ENCODE measurements around the gene KBTBD6. TPM values are rescaled to one million over a fixed set of nuclear protein-coding genes. Genes with fewer than 3 reads are reported as not detected.
"Not testable (repeated sequence)": the region's sequence is repeated elsewhere in the genome, so short reads cannot be mapped to it uniquely, and the experiment has no call there.

KBTBD6 gene
- total and polyA plus RNA-seq, 2 of the 13 experiments (the other 11 are each of a cell fraction or from before 2014, with no cell fraction given), result 4.4 to 12.0 TPM

GRCh38 chr13:41177616-41178015 is 45.0 kb upstream of the KBTBD6 start:
- BruUV-seq (replicated peaks), result no TSS peak
- intact Hi-C loops (cut with micrococcal nuclease; ENCODE audit: unreplicated experiment), result no loop called here
- FAIRE-seq, result no peak

GRCh38 chr13:41175576-41175975 is 43.0 kb upstream of the KBTBD6 start:
- FAIRE-seq; in situ Hi-C loops (cut with HindIII; ENCODE audit: extremely low pct_ligation_motif_present, low pct_unique_long_range_greater_than_20kb); H3K27ac ChIP-seq (ENCODE audit: extremely low read length, insufficient read depth, low read length); DNase-seq (ENCODE audit: low spot score); H4K20me1 ChIP-seq (ENCODE audit: insufficient read depth, low read length); CTCF ChIA-PET (ENCODE audit: low intra/inter-chr PET ratio, low total read pairs); H2AFZ ChIP-seq (ENCODE audit: low read length); intact Hi-C loops (cut with micrococcal nuclease; ENCODE audit: unreplicated experiment); H3K79me2 ChIP-seq (ENCODE audit: insufficient read depth, low read length); BruUV-seq (replicated peaks); H3K9me3 ChIP-seq (ENCODE audit: low read length); H3K4me2 ChIP-seq (ENCODE audit: low read depth, low read length); H3K4me3 ChIP-seq (replicated peaks in 1 of 3; ENCODE audit: insufficient read depth in 1 of 3, low read depth in 2 of 3, low read length in 3 of 3); H3K27me3 ChIP-seq (ENCODE audit: control insufficient read depth in 1 of 2, insufficient read depth in 2 of 2, low read length in 2 of 2); H3K9ac ChIP-seq (ENCODE audit: insufficient read depth, low read depth, low read length); ATAC-seq; POLR2A ChIA-PET; H3K36me3 ChIP-seq (replicated peaks in 1 of 2; ENCODE audit: control insufficient read depth in 1 of 2, insufficient read depth in 2 of 2, low read length in 2 of 2): not testable (repeated sequence)
- 69% methylated on average over 8 of the region's 8 CpGs for WGBS (ENCODE audit: low lambda C conversion rate)
- peaks cover 17% of the 10 kb centered on the region for H3K4me1 ChIP-seq (ENCODE audit: insufficient read depth, low read length)

More at GRCh38 chr13:41177616-41178015, 45.0 kb upstream of the KBTBD6 start:
- Histone ChIP-seq H3K9me3 (ENCODE audit: low read length) (peaks cover 6% of the 10 kb centered on the region), H3K9ac (ENCODE audit: insufficient read depth, low read depth, low read length) (no peak overlapping the region), H3K4me3 (replicated peaks in 1 of 3; ENCODE audit: insufficient read depth in 1 of 3, low read depth in 2 of 3, low read length in 3 of 3) (no peak overlapping the region), H4K20me1 (ENCODE audit: insufficient read depth, low read length) (no peaks in the 10 kb centered on the region), H2AFZ (ENCODE audit: low read length) (no peak overlapping the region), H3K79me2 (ENCODE audit: insufficient read depth, low read length) (no peaks in the 10 kb centered on the region), H3K27me3 (ENCODE audit: control insufficient read depth in 1 of 2, insufficient read depth in 2 of 2, low read length in 2 of 2) (no peaks in the 10 kb centered on the region), H3K36me3 (replicated peaks in 1 of 2; ENCODE audit: control insufficient read depth in 1 of 2, insufficient read depth in 2 of 2, low read length in 2 of 2) (no peaks in the 10 kb centered on the region), H3K4me2 (ENCODE audit: low read depth, low read length) (no peak overlapping the region), H3K27ac (ENCODE audit: extremely low read length, insufficient read depth, low read length) (no peak overlapping the region), H3K4me1 (ENCODE audit: insufficient read depth, low read length) (peaks cover 17% of the 10 kb centered on the region)
- no peak for ATAC-seq
- no peak for DNase-seq (ENCODE audit: low spot score)
- TF ChIP-seq ZNF264 (CRISPR knock-in tag; IDR thresholded peaks at IDR 0.05) (no peak), SOX13 (IDR thresholded peaks at IDR 0.05) (no peak), SOX13 (CRISPR knock-in tag; conservative IDR thresholded peaks at IDR 0.05 in 1 of 2, IDR thresholded peaks at IDR 0.05 in 1 of 2) (no peak), CEBPB (IDR thresholded peaks at IDR 0.05; ENCODE audit: borderline replicate concordance, low read depth, low read length) (0 out of 2 replicates have a peak, but pooled peaks have one; percentile 21)
- ChIA-PET POLR2A (no interaction called here), CTCF (ENCODE audit: low intra/inter-chr PET ratio, low total read pairs) (no interaction called here)
- in situ Hi-C loops (cut with HindIII; ENCODE audit: extremely low pct_ligation_motif_present, low pct_unique_long_range_greater_than_20kb), result no loop called here
- WGBS (ENCODE audit: low lambda C conversion rate), result 10% methylated on average over 2 of the region's 2 CpGs

Data from HepG2 (cell line).